Mesenchymal stem cell (in vitro differentiated cells and primary cell): ENCODE measurements around the gene PAK4.

Experiments used
- DNase-seq: peaks from one replicate; pipeline ENCODE4 v3.0.0-alpha.2; 2013
- H2AFZ ChIP-seq: one replicate; pipeline ENCODE4 v1.6.1; 2013; ENCODE audit warnings: low read depth, mild to moderate bottlenecking, control low read depth, inconsistent platforms, low read length, moderate library complexity
- H2AK5ac ChIP-seq: 2 replicates; pipeline ENCODE4 v1.6.1; 2013; ENCODE audit warnings: low read length, moderate library complexity, mild to moderate bottlenecking, inconsistent platforms; ENCODE audit not compliant: severe bottlenecking
- H2BK120ac ChIP-seq: one replicate; pipeline ENCODE4 v1.6.1; 2013; ENCODE audit warnings: low read depth, mild to moderate bottlenecking, inconsistent platforms, low read length, moderate library complexity
- H2BK12ac ChIP-seq, 2 experiments: one replicate each; pipeline ENCODE4 v1.6.1; 2013; ENCODE audit warnings: inconsistent platforms in 2 of 2, low read length in 2 of 2, mild to moderate bottlenecking in 2 of 2, moderate library complexity in 2 of 2, control low read depth in 1 of 2
- H2BK15ac ChIP-seq: one replicate; pipeline ENCODE4 v1.6.1; 2013; ENCODE audit warnings: mild to moderate bottlenecking, low read depth, inconsistent platforms; ENCODE audit not compliant: poor library complexity, severe bottlenecking
- H2BK5ac ChIP-seq: 2 replicates; pipeline ENCODE4 v1.6.1; 2013; ENCODE audit warnings: low read depth, mild to moderate bottlenecking, low read length, control low read depth, inconsistent platforms; ENCODE audit not compliant: poor library complexity, severe bottlenecking
- H3K14ac ChIP-seq, 2 experiments: one replicate each; pipeline ENCODE4 v1.6.1; 2013; ENCODE audit warnings: inconsistent platforms in 2 of 2, low read length in 2 of 2, control low read depth in 1 of 2, mild to moderate bottlenecking in 1 of 2, moderate library complexity in 1 of 2
- H3K18ac ChIP-seq, 2 experiments: one replicate each; pipeline ENCODE4 v1.6.1; 2013; ENCODE audit warnings: inconsistent platforms in 2 of 2, low read length in 2 of 2, control low read depth in 1 of 2, low read depth in 1 of 2, mild to moderate bottlenecking in 1 of 2
- H3K23ac ChIP-seq, 2 experiments: one replicate each; pipeline ENCODE4 v1.6.1; 2013; ENCODE audit warnings: inconsistent platforms in 2 of 2, low read length in 2 of 2, mild to moderate bottlenecking in 2 of 2, moderate library complexity in 2 of 2, control low read depth in 1 of 2
- H3K27ac ChIP-seq: 2 replicates; pipeline ENCODE4 v1.5.1; 2013; ENCODE audit warnings: mild to moderate bottlenecking, moderate library complexity, low read length, control low read depth, inconsistent platforms; ENCODE audit not compliant: poor library complexity, severe bottlenecking
- H3K27me3 ChIP-seq, 2 experiments: 2 replicates each; pipeline versions ENCODE4 v1.6.1 to v1.7.0; 2013; ENCODE audit warnings: low read length in 2 of 2, mild to moderate bottlenecking in 2 of 2, moderate library complexity in 2 of 2, control low read depth in 1 of 2, inconsistent platforms in 1 of 2; ENCODE audit not compliant: control insufficient read depth in 1 of 2, insufficient read depth in 1 of 2
- H3K36me3 ChIP-seq, 2 experiments: 2 replicates each; pipeline versions ENCODE4 v1.6.1 to v1.7.0; 2013; ENCODE audit warnings: low read length in 2 of 2, control low read depth in 1 of 2, inconsistent platforms in 1 of 2, low read depth in 1 of 2, mild to moderate bottlenecking in 1 of 2; ENCODE audit not compliant: insufficient read depth in 2 of 2, control insufficient read depth in 1 of 2
- H3K4ac ChIP-seq, 2 experiments: one replicate each; pipeline ENCODE4 v1.6.1; 2013; ENCODE audit warnings: inconsistent platforms in 2 of 2, low read length in 2 of 2, mild to moderate bottlenecking in 2 of 2, moderate library complexity in 2 of 2, control low read depth in 1 of 2, low read depth in 1 of 2
- H3K4me1 ChIP-seq: 2 replicates; pipeline ENCODE4 v1.6.1; 2013; ENCODE audit warnings: low read depth, low read length, control low read depth; ENCODE audit not compliant: control insufficient read depth, insufficient read depth
- H3K4me2 ChIP-seq: 2 replicates; pipeline ENCODE4 v1.6.1; 2013; ENCODE audit warnings: low read length, mild to moderate bottlenecking, inconsistent platforms; ENCODE audit not compliant: poor library complexity, severe bottlenecking
- H3K4me3 ChIP-seq, 2 experiments: 2 replicates each; pipeline versions ENCODE4 v1.5.1 to v1.7.0; 2013; ENCODE audit warnings: low read length in 2 of 2, mild to moderate bottlenecking in 2 of 2, control low read depth in 1 of 2, low read depth in 1 of 2; ENCODE audit not compliant: insufficient read depth in 1 of 2
- H3K79me1 ChIP-seq: replicated peaks from 2 replicates; pipeline ENCODE4 v1.6.1; 2013; ENCODE audit warnings: mild to moderate bottlenecking, control low read depth, low read length, inconsistent platforms; ENCODE audit not compliant: poor library complexity, severe bottlenecking
- H3K9ac ChIP-seq: 2 replicates; pipeline ENCODE4 v1.7.0; 2013; ENCODE audit warnings: mild to moderate bottlenecking, low read length, moderate library complexity
- H3K9me3 ChIP-seq: 2 replicates; pipeline ENCODE4 v1.7.0; 2013; ENCODE audit warnings: mild to moderate bottlenecking, low read length; ENCODE audit not compliant: control insufficient read depth
- H4K8ac ChIP-seq: one replicate; pipeline ENCODE4 v1.6.1; 2013; ENCODE audit warnings: inconsistent platforms, mild to moderate bottlenecking, low read length, moderate library complexity
- H4K91ac ChIP-seq: one replicate; pipeline ENCODE4 v1.6.1; 2013; ENCODE audit warnings: mild to moderate bottlenecking, low read length, inconsistent platforms
- WGBS: methylation state at CpG from one replicate; pipeline ENCODE4 v1.1.7; 2013; ENCODE audit warnings: mixed read lengths; 5-methylcytosine and 5-hydroxymethylcytosine counted together

PAK4 gene

GRCh38 chr19:39202998-39203355, 77.4 kb downstream of the PAK4 start:
- Histone ChIP-seq H4K91ac (no peak overlapping the region), H3K4me2 (no peak overlapping the region), H3K4me3 (no peak overlapping the region), H3K79me1 (no peaks in the 10 kb centered on the region), H3K9ac (no peak overlapping the region), H3K14ac (no peak overlapping the region), H3K18ac (no peak overlapping the region), H3K4me1 (peaks cover 6% of the 10 kb centered on the region), H2BK12ac (no peak overlapping the region), H3K23ac (no peak overlapping the region), H3K27ac (no peak overlapping the region), H3K36me3 (no peaks in the 10 kb centered on the region), H3K27me3 (peaks cover 56 to 71% of the 10 kb centered on the region in 2 experiments), H2BK15ac (no peak overlapping the region), H3K4ac (no peak overlapping the region), H4K8ac (no peak overlapping the region), H2BK120ac (no peak overlapping the region), H2BK5ac (no peak overlapping the region), H2AK5ac (no peak overlapping the region), H2AFZ (no peak overlapping the region), H3K9me3 (no peaks in the 10 kb centered on the region)
- no peak for DNase-seq
- WGBS = 100% methylated on average over 1 of the region's 1 CpG

- Histone ChIP-seq H3K27ac (no peak within 1 kb of the TSS), H3K4me2 (no peak within 1 kb of the TSS), H3K9ac (no peak within 1 kb of the TSS), H2BK5ac (no peak within 1 kb of the TSS), H2BK12ac (no peak within 1 kb of the TSS), H2BK120ac (no peak within 1 kb of the TSS), H4K91ac (no peak within 1 kb of the TSS), H2AFZ (no peak within 1 kb of the TSS), H3K27me3 (peaks cover 55 to 74% of the 10 kb centered on the region in 2 experiments), H3K4ac (no peak within 1 kb of the TSS), H4K8ac (no peak within 1 kb of the TSS), H3K14ac (no peak within 1 kb of the TSS), H3K36me3 (no peaks in the 10 kb centered on the region), H3K4me3 (no peak within 1 kb of the TSS), H3K23ac (no peak within 1 kb of the TSS), H2BK15ac (no peak within 1 kb of the TSS), H3K18ac (no peak within 1 kb of the TSS), H3K4me1 (peaks cover 7% of the 10 kb centered on the region), H3K79me1 (no peaks in the 10 kb centered on the region), H2AK5ac (no peak within 1 kb of the TSS), H3K9me3 (no peaks in the 10 kb centered on the region)
- 30% methylated on average over 57 of the region's 57 CpGs for WGBS
- DNase-seq = no peak
Measured at GRCh38 chr19:39203372-39204341, 78.1 kb downstream of the PAK4 start, which contains the start of gene SYCN. SYCN (minus strand) TSS chr19:39204263; CDS start chr19:39204254, 9 bp downstream.

- no peaks in the 10 kb centered on the region for H3K9me3 ChIP-seq
- H4K91ac ChIP-seq = no peak overlapping the region
- H3K79me1 ChIP-seq = no peaks in the 10 kb centered on the region
- H2BK5ac ChIP-seq = no peak overlapping the region
- H4K8ac ChIP-seq = no peak overlapping the region
- no peak overlapping the region for H3K4me2 ChIP-seq
- no peak overlapping the region for H3K18ac ChIP-seq
- no peak overlapping the region for H2BK120ac ChIP-seq
- no peak overlapping the region for H2BK12ac ChIP-seq
- H3K23ac ChIP-seq = no peak overlapping the region
- no peak overlapping the region for H3K4ac ChIP-seq
- DNase-seq = no peak
- H2AFZ ChIP-seq = no peak overlapping the region
- no CpG with 5 or more reads among the region's 3 CpGs for WGBS
- H3K9ac ChIP-seq = no peak overlapping the region
- no peak overlapping the region for H2AK5ac ChIP-seq
- peaks cover 1% of the 10 kb centered on the region for H3K4me1 ChIP-seq
- no peak overlapping the region for H2BK15ac ChIP-seq
- H3K4me3 ChIP-seq = no peak overlapping the region
- peaks cover 44 to 69% of the 10 kb centered on the region in 2 experiments for H3K27me3 ChIP-seq
- H3K14ac ChIP-seq = no peak overlapping the region
- H3K36me3 ChIP-seq = no peaks in the 10 kb centered on the region
- no peak overlapping the region for H3K27ac ChIP-seq
Measured at GRCh38 chr19:39205449-39205764, 79.8 kb downstream of the PAK4 start.

GRCh38 chr19:39206122-39206521, 80.5 kb downstream of the PAK4 start:
- Histone ChIP-seq H2BK12ac (no peak overlapping the region), H3K36me3 (no peaks in the 10 kb centered on the region), H3K14ac (no peak overlapping the region), H4K91ac (no peak overlapping the region), H2AK5ac (no peak overlapping the region), H2BK120ac (no peak overlapping the region), H3K23ac (no peak overlapping the region), H4K8ac (no peak overlapping the region), H3K9me3 (no peaks in the 10 kb centered on the region), H3K4me1 (peaks cover 1% of the 10 kb centered on the region), H3K4me3 (no peak overlapping the region), H3K9ac (no peak overlapping the region), H3K4me2 (no peak overlapping the region), H3K4ac (no peak overlapping the region), H3K79me1 (no peaks in the 10 kb centered on the region), H2BK15ac (no peak overlapping the region), H2BK5ac (no peak overlapping the region), H3K27ac (no peak overlapping the region), H2AFZ (no peak overlapping the region), H3K27me3 (peaks cover 37 to 65% of the 10 kb centered on the region in 2 experiments), H3K18ac (no peak overlapping the region)
- no peak for DNase-seq
- WGBS = 80% methylated on average over 6 of the region's 6 CpGs
